ENCODE data around the gene ADGRG3. TPM values are rescaled to one million over a fixed set of nuclear protein-coding genes. Genes with fewer than 3 reads are reported as not detected.
"Not testable (repeated sequence)": the region's sequence is repeated elsewhere in the genome, so short reads cannot be mapped to it uniquely, and the experiment has no call there.

Gene ADGRG3
- total RNA-seq, 1 donor from 2014 or later = 0.36 TPM

DNA sequence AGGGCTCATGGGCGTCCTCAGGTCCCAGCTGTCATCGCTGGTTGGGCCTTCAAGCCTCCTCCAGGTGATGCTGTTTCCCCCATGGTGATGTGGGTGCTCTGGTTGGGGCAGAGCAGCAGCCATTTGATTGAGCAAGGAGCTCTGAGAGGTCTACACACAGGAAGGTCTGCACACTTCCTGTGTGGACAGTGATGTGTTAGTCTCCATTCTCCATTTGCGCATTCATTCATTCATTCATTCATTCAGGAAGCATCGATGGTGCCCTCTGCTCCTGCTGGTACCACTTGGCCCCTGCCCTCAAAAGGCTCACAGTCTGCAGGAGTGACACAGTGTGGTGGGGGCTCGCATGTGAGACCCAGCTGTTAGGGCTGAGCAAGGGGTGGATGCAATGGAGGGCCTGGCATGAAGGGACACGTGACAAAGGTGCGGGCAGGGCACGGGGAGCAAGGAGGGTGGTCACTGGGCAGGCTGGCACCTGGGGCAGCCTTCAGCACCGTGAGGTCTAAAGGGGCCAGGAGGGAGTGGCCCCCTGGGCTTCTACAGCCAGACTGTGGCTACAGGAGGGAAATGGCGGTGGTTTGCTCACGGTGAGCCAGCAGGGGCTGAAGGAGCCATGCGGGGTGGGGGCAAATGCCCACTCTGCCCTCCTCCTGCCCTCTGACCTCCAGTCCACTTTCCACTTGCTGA, 1.5 kb downstream of the ADGRG3 start:
- H3K27me3 ChIP-seq (ENCODE audit: low read depth) = peaks cover 22% of the 10 kb centered on the region
- intact Hi-C loops (cut with micrococcal nuclease) = no loop called here
- no peak for DNase-seq

DNA sequence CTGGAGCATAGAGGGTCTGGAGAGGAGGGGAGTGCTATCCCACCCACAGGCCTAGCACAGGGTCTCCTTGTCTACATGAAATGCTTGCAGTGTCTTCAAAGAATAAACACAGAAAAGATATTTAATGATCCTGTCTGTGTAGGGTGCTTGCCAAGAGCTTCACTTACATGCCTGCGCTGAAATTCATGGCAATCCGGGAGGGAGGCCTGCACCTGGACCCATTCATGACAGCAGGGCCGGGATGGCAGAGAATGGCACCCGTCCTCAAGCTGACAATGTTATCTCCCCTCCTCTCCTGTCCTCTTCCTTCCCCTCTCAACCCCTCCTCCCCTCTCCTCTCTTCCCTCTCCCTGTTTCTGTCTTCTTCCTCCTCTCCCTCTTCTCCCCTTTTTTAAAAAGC, 2.1 kb downstream of the ADGRG3 start:
- no peak overlapping the region for H3K27ac ChIP-seq (replicated peaks)
- TF ChIP-seq, protein P1, sequence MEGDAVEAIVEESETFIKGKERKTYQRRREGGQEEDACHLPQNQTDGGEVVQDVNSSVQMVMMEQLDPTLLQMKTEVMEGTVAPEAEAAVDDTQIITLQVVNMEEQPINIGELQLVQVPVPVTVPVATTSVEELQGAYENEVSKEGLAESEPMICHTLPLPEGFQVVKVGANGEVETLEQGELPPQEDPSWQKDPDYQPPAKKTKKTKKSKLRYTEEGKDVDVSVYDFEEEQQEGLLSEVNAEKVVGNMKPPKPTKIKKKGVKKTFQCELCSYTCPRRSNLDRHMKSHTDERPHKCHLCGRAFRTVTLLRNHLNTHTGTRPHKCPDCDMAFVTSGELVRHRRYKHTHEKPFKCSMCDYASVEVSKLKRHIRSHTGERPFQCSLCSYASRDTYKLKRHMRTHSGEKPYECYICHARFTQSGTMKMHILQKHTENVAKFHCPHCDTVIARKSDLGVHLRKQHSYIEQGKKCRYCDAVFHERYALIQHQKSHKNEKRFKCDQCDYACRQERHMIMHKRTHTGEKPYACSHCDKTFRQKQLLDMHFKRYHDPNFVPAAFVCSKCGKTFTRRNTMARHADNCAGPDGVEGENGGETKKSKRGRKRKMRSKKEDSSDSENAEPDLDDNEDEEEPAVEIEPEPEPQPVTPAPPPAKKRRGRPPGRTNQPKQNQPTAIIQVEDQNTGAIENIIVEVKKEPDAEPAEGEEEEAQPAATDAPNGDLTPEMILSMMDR (IDR thresholded peaks at IDR 0.05; ENCODE audit: borderline replicate concordance) = no peak
- H3K36me3 ChIP-seq = no peaks in the 10 kb centered on the region
- peaks cover 22% of the 10 kb centered on the region for H3K27me3 ChIP-seq (ENCODE audit: low read depth)
- intact Hi-C loops (cut with micrococcal nuclease) = no loop called here
- H3K4me3 ChIP-seq = no peak overlapping the region
- no peaks in the 10 kb centered on the region for H3K9me3 ChIP-seq (replicated peaks)
- no peaks in the 10 kb centered on the region for H3K4me1 ChIP-seq
- no peak for DNase-seq

More for the DNA sequence above, 1.5 kb downstream of the ADGRG3 start:
- H3K4me3 ChIP-seq = no peak overlapping the region
- no peaks in the 10 kb centered on the region for H3K4me1 ChIP-seq
- no peaks in the 10 kb centered on the region for H3K36me3 ChIP-seq
- no peak overlapping the region for H3K27ac ChIP-seq (replicated peaks)
- no peaks in the 10 kb centered on the region for H3K9me3 ChIP-seq (replicated peaks)
- TF ChIP-seq, protein P1 (IDR thresholded peaks at IDR 0.05; ENCODE audit: borderline replicate concordance) = no peak

DNA sequence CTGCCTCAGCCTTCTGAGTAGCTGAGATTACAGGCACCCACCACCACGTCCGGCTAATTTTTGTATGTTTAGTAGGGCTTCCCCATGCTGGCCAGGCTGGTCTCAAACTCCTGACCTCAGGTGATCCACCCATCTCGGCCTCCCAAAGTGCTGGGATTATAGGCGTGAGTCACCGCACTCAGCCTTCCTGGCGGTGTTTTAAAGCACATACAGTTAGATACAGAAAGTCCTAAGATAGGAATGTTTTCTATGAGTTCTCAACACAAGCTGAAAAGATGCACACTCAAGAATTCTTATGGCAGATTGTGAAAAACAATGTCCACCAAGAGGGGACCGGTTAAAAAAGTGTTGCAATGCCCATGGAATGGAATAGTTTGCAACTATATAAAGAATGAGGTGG, 3.3 kb downstream of the ADGRG3 start:
- H3K9me3 ChIP-seq (replicated peaks); intact Hi-C loops (cut with micrococcal nuclease); H3K36me3 ChIP-seq; H3K27ac ChIP-seq (replicated peaks); H3K4me1 ChIP-seq; DNase-seq; H3K4me3 ChIP-seq: not testable (repeated sequence)
- H3K27me3 ChIP-seq (ENCODE audit: low read depth) = peaks cover 22% of the 10 kb centered on the region

DNA sequence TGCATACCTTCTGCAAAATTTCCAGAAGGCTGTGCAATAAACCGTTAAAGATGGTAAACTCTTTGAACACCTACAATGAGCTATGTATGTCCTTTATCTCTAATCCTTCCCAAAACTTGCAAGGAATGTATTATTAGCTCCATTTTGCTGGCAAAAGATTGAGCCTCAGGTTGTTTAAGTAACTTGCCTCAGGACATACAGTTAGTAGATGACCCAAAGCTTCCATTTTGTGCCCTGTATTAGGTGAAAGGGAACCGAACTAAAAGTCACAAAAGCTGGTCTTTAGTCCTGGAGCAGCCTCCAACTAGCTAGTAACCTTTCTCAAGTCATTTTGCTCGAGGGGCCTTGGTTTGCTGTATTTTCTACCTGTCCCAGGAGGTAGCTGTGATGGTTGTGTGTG, 4.3 kb downstream of the ADGRG3 start:
- no peak overlapping the region for H3K4me3 ChIP-seq
- no peak for DNase-seq
- H3K36me3 ChIP-seq = no peaks in the 10 kb centered on the region
- H3K4me1 ChIP-seq = peaks cover 9% of the 10 kb centered on the region
- no peaks in the 10 kb centered on the region for H3K9me3 ChIP-seq (replicated peaks)
- H3K27me3 ChIP-seq (ENCODE audit: low read depth) = peaks cover 22% of the 10 kb centered on the region
- intact Hi-C loops (cut with micrococcal nuclease) = no loop called here
- TF ChIP-seq, protein P1 (IDR thresholded peaks at IDR 0.05; ENCODE audit: borderline replicate concordance) = no peak
- H3K27ac ChIP-seq (replicated peaks) = no peak overlapping the region

DNA sequence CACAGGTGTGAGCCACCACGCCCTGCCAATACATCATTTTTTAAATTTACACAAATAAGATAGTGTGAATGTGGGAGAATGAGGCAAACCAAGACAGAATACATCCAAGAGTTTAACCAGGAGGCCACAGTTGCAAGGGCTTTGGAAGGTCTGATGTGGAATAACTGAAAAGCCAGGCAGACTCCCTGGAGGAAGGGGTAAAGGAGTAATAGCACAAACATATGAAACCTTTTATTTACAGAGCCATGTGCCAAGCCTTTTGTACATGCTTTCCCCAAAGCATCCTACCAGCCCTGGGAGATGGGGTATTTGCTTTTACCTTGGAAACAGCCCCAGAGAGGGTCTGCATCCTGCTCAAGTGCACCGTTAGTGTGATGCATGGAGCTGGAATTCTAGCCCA, 4.7 kb downstream of the ADGRG3 start:
- H3K9me3 ChIP-seq (replicated peaks) = no peaks in the 10 kb centered on the region
- TF ChIP-seq, protein P1 (IDR thresholded peaks at IDR 0.05; ENCODE audit: borderline replicate concordance) = no peak
- intact Hi-C loops (cut with micrococcal nuclease) = no loop called here
- H3K27me3 ChIP-seq (ENCODE audit: low read depth) = peaks cover 22% of the 10 kb centered on the region
- H3K4me3 ChIP-seq = no peak overlapping the region
- H3K36me3 ChIP-seq = no peaks in the 10 kb centered on the region
- no peak for DNase-seq
- no peak overlapping the region for H3K27ac ChIP-seq (replicated peaks)
- peaks cover 13% of the 10 kb centered on the region for H3K4me1 ChIP-seq

DNA sequence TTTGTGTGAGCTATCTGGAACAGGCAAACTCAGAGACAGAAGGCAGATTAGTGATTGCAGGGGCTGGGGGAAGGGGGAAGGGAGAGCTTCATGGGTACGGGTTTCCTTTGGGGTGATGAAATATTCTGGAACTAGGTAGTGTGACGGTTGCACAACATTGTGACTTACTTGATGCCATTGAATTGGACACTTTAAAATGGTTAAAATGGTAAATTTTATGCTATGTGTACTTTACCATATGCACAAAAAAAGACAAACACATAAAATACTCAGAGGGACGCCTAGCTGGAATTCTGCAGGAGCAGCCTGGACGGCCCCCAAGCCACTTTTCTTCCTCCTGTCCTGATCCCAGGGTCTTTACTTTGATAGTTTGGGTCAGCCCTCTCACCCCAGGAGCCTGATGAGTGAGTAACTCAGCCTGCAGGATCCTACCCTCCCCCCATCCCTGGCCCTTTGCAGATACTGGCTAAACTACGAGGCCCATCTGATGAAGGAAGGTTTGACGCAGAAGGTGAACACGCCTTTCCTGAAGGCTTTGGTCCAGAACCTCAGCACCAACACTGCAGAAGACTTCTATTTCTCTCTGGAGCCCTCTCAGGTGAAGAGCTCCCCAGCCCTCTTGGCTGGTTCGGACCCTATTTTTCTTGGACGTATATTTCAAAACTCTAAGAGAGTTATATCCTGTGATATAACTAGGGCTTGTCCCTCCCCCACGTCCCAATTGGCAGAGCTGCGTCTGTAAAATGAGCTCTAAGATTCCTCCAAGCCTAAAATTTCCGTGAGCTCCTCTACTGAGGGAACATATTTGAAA, 7.8 kb downstream of the ADGRG3 start:
- peaks cover 9% of the 10 kb centered on the region for H3K27me3 ChIP-seq (ENCODE audit: low read depth)
- TF ChIP-seq, protein P1 (IDR thresholded peaks at IDR 0.05; ENCODE audit: borderline replicate concordance) = no peak
- intact Hi-C loops (cut with micrococcal nuclease) = no loop called here
- DNase-seq = no peak
- peaks cover 17% of the 10 kb centered on the region for H3K4me1 ChIP-seq
- no peak overlapping the region for H3K27ac ChIP-seq (replicated peaks)
- no peaks in the 10 kb centered on the region for H3K36me3 ChIP-seq
- no peaks in the 10 kb centered on the region for H3K9me3 ChIP-seq (replicated peaks)
- H3K4me3 ChIP-seq = no peak overlapping the region

Measured in left ventricle myocardium inferior (tissue), 1 donor.